Right lobe of liver (tissue), 4 donors: Measurements from ENCODE around the gene SOX30.

Source experiments
- CTCF ChIP-seq, 4 donors: fragments of 200-600 bp in 3 of 4; fragments of 450-650 bp in 1 of 4; IDR thresholded peaks; one replicate each; pipeline versions ENCODE4 v1.5.1 to v1.8.0; 2016 to 2022; ENCODE audit warnings: antibody characterized with exemption in 4 of 4, mild to moderate bottlenecking in 2 of 4
- POLR2A ChIP-seq: fragments of 450-650 bp; IDR thresholded peaks from one replicate; pipeline ENCODE4 v1.6.1; 2017; ENCODE audit warnings: antibody characterized with exemption, mild to moderate bottlenecking
- donor health status: DM: no; HTN: no; CAD: no.
- donor health status: DM: no; HTN: no; CAD: no.
- donor health status: DM: no; HTN: yes; CAD: no.

GRCh38 chr5:157680239-157680638 lies 28.0 kb upstream of the SOX30 start:
- TF ChIP-seq CTCF (IDR thresholded peaks at IDR 0.05) (no peak), POLR2A (no peak)
